ENCODE results near the gene ZNF782. TPM values are rescaled to one million over a fixed set of nuclear protein-coding genes. Genes with fewer than 3 reads are reported as not detected.
"Not testable (repeated sequence)": the region's sequence is repeated elsewhere in the genome, so short reads cannot be mapped to it uniquely, and the experiment has no call there.

The ZNF782 gene
- total RNA-seq, 8 experiments from 2014 or later = 3.1 to 14.6 (median 10.4) TPM

- H3K4me1 ChIP-seq (replicated peaks in 1 of 2) = no peaks in the 10 kb centered on the region
- H3K4me3 ChIP-seq = no peak overlapping the region
- 68 to 100% (median 89%) methylated on average over 2 to 5 of the region's 5 CpGs for WGBS, 10 experiments
- ATAC-seq (replicated peaks in 6 of 8) = no peak
- in situ Hi-C loops (cut with MboI; ENCODE audit: low pct_unique_long_range_greater_than_20kb in 2 of 9, low sequenced_read_pairs in 9 of 9, unreplicated experiment in 9 of 9) = loop anchor here in 4 of 9 experiments (25.0 kb wide), 4 partner anchors 244 to 744 kb away; partner anchors contain the start of gene TDRD7 (in 1 of the 4)
- no peak overlapping the region for H3K27ac ChIP-seq
Observed at GRCh38 chr9:96868709-96869108, 14.4 kb upstream of the ZNF782 start.

DNA sequence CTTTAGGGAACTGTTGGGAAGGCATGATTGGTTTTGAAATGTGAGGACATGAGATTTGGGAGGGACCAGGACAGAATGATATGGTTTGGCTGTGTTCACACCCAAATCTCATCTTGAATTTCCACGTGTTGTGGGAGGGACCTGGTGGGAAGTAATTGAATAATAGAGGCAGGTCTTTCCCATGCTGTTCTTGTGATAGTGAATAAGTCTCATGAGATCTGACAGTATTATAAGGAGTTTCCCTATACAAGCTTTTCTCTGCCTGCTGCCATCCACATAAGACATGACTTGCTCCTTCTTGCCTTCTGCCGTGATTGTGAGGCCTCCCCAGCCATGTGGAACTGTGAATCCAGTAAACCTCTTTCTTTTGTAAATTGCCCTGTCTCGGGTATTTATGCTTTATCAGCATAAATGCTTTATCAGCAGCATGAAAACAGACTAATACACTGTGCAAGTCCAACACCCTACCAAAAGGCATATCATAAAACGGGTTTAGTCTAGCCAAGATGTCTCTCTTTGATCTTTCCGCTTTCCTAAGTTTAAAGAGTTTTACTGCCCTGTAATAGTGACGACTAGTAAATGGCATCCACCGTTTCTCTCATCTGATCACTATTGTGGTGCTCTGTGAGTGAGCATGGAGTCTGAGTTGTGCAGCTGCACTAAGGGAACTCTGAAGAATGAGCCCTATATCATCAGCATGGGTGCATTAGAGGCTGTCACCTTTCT, 12.9 kb upstream of the ZNF782 start:
- peak in 2 of 8 experiments; percentile 21 to 61 for ATAC-seq (replicated peaks in 6 of 8)
- H3K4me1 ChIP-seq (replicated peaks in 1 of 2) = no peaks in the 10 kb centered on the region
- no peak overlapping the region for H3K4me3 ChIP-seq
- no peak overlapping the region for H3K27ac ChIP-seq
- in situ Hi-C loops (cut with MboI; ENCODE audit: low pct_unique_long_range_greater_than_20kb in 2 of 9, low sequenced_read_pairs in 9 of 9, unreplicated experiment in 9 of 9) = loop anchor here in 4 of 9 experiments (25.0 kb wide), 4 partner anchors 245 to 745 kb away; partner anchors contain the start of gene TDRD7 (in 1 of the 4)
- 28 to 96% (median 80%) methylated on average over 2 to 7 of the region's 7 CpGs; no CpG with 5 or more reads in 1 of the 10 experiments for WGBS, 10 experiments

- not testable (repeated sequence) for ATAC-seq (replicated peaks in 6 of 8); H3K27ac ChIP-seq; H3K4me1 ChIP-seq (replicated peaks in 1 of 2); H3K4me3 ChIP-seq
- WGBS, 10 experiments = 6 to 100% (median 33%) methylated on average over 1 to 2 of the region's 2 CpGs; no CpG with 5 or more reads in 3 of the 10 experiments
- in situ Hi-C loops (cut with MboI; ENCODE audit: low pct_unique_long_range_greater_than_20kb in 2 of 9, low sequenced_read_pairs in 9 of 9, unreplicated experiment in 9 of 9) = loop anchor here in 4 of 9 experiments (25.0 kb wide), 4 partner anchors 247 to 747 kb away; partner anchors contain the start of gene TDRD7 (in 1 of the 4)
Observed at GRCh38 chr9:96865240-96865639, 10.9 kb upstream of the ZNF782 start.

GRCh38 chr9:96859461-96860198, 5.3 kb upstream of the ZNF782 start:
- 17 to 100% (median 52%) methylated on average over 1 to 7 of the region's 8 CpGs; no CpG with 5 or more reads in 5 of the 10 experiments for WGBS, 10 experiments

DNA sequence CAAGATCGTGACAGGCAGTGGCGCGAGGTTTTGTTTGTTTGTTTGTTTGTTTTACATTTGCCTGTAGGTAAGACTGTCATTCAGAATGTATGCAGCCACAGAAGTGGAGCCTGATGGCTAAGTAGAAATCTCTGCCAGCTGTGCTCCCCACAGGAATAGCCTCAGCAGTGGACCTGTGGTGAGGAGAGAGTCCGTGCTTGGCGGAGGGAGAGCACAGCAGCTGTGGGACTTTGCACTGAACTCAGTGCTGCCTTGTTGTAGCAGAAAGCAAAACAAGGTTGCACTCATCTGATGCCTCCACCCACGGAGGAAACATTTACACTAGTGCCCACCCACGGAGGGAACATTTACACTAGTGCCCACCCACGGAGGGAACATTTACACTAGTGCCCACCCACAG, 4.4 kb upstream of the ZNF782 start:
- no peak for ATAC-seq (replicated peaks in 6 of 8)
- 46 to 100% (median 82%) methylated on average over 1 to 6 of the region's 8 CpGs; no CpG with 5 or more reads in 3 of the 10 experiments for WGBS, 10 experiments

More at GRCh38 chr9:96859461-96860198, 5.3 kb upstream of the ZNF782 start:
- peak; percentile 30 to 69 (median 61) for ATAC-seq (replicated peaks in 6 of 8)
- Histone ChIP-seq H3K4me3 (no peak overlapping the region), H3K27ac (no peak overlapping the region), H3K4me1 (replicated peaks in 1 of 2) (peaks cover 3 to 4% of the 10 kb centered on the region in 2 donors)
- in situ Hi-C loops (cut with MboI; ENCODE audit: low pct_unique_long_range_greater_than_20kb in 2 of 9, low sequenced_read_pairs in 9 of 9, unreplicated experiment in 9 of 9) = loop anchor here in 4 of 9 experiments (25.0 kb wide), 4 partner anchors 253 to 753 kb away; partner anchors contain the start of gene TDRD7 (in 1 of the 4)

DNA sequence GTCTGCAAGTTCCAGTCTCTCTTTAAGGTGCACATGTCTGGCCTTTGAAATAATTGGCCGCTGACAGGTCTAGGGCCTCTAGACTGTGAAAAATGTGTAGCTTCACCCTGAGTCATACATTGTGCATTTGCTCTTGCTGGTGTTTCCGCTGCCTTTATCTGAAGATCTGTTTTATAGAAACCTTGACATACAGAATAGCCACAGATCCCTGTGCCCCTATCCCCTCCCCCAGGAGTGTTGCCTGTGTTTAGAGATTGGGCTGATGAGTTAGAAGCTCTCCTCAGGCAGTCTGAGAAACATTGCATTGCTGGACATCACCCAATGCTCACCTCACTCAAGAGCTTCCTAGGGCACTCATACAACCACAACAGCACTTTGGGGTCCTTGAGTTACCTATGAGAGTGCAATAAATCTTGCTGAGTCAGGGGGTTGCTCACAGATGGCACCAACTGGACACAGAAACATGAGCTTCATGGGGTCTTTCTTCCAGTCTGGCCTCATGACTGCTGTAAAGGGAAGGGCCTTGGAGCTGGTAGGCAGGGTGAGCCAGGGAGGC, 3.8 kb upstream of the ZNF782 start:
- no peak for ATAC-seq (replicated peaks in 6 of 8)
- Histone ChIP-seq H3K27ac (no peak overlapping the region), H3K4me1 (replicated peaks in 1 of 2) (peaks cover 6 to 7% of the 10 kb centered on the region in 2 donors), H3K4me3 (no peak overlapping the region)
- 48 to 100% (median 83%) methylated on average over 1 to 2 of the region's 2 CpGs; no CpG with 5 or more reads in 4 of the 10 experiments for WGBS, 10 experiments
- in situ Hi-C loops (cut with MboI; ENCODE audit: low pct_unique_long_range_greater_than_20kb in 2 of 9, low sequenced_read_pairs in 9 of 9, unreplicated experiment in 9 of 9) = loop anchor here in 4 of 9 experiments (25.0 kb wide), 4 partner anchors 254 to 754 kb away; partner anchors contain the start of gene TDRD7 (in 1 of the 4)

More for the DNA sequence above, 4.4 kb upstream of the ZNF782 start:
- no peak overlapping the region for H3K27ac ChIP-seq
- no peak overlapping the region for H3K4me3 ChIP-seq
- H3K4me1 ChIP-seq (replicated peaks in 1 of 2) = peaks cover 3 to 4% of the 10 kb centered on the region in 2 donors
- in situ Hi-C loops (cut with MboI; ENCODE audit: low pct_unique_long_range_greater_than_20kb in 2 of 9, low sequenced_read_pairs in 9 of 9, unreplicated experiment in 9 of 9) = loop anchor here in 4 of 9 experiments (25.0 kb wide), 4 partner anchors 254 to 754 kb away; partner anchors contain the start of gene TDRD7 (in 1 of the 4)

GRCh38 chr9:96856363-96857286, 2.3 kb upstream of the ZNF782 start:
- Histone ChIP-seq H3K27ac (no peak overlapping the region), H3K4me1 (replicated peaks in 1 of 2) (peaks cover 10 to 11% of the 10 kb centered on the region in 2 donors), H3K4me3 (no peak overlapping the region)
- 0 to 22% (median 6%) methylated on average over 1 to 6 of the region's 6 CpGs; no CpG with 5 or more reads in 1 of the 10 experiments for WGBS, 10 experiments
- peak; percentile 51 to 65 (median 56) for ATAC-seq (replicated peaks in 6 of 8)
- in situ Hi-C loops (cut with MboI; ENCODE audit: low pct_unique_long_range_greater_than_20kb in 2 of 9, low sequenced_read_pairs in 9 of 9, unreplicated experiment in 9 of 9) = loop anchor here in 4 of 9 experiments (25.0 kb wide), 4 partner anchors 256 to 756 kb away; partner anchors contain the start of gene TDRD7 (in 1 of the 4)

DNA sequence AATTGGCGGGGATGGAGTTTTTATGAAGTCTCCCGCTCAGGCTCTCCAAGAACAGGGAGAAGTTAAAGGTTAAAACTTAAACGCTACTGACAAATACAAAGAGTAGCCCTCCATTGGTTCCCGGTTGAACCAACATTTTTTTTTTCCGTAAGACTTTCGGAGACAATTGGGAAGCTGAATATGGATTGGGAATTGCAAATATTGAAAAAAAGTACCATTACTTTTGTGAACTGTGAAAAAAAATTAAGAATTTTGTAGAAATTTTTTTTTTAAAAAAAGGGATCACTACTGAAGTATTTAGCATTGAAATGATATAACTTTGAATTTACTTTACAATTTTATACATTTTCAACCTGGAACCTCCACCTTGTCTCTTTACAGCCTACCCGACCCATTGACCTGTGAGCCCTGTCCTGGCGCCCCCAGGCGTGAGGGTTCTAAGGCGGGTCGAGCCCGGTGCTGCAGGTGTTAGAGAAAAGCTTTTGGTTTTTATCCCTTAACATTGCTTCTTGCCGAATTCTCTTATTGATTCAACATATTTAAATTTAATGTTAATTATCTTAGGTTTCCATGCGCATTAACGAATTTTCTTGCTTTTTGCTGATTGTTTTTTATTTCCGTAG, 448 bp upstream of the ZNF782 start:
- Histone ChIP-seq H3K27ac (no peak overlapping the region), H3K4me3 (peak overlapping the region; percentile 51 to 98 (median 83)), H3K4me1 (replicated peaks in 1 of 2) (peaks cover 10 to 11% of the 10 kb centered on the region in 2 donors)
- no peak for ATAC-seq (replicated peaks in 6 of 8)
- in situ Hi-C loops (cut with MboI; ENCODE audit: low pct_unique_long_range_greater_than_20kb in 2 of 9, low sequenced_read_pairs in 9 of 9, unreplicated experiment in 9 of 9) = loop anchor here in 4 of 9 experiments (25.0 kb wide), 4 partner anchors 258 to 758 kb away; partner anchors contain the start of gene TDRD7 (in 1 of the 4)
- 12 to 73% (median 35%) methylated on average over 3 to 15 of the region's 16 CpGs for WGBS, 10 experiments

DNA sequence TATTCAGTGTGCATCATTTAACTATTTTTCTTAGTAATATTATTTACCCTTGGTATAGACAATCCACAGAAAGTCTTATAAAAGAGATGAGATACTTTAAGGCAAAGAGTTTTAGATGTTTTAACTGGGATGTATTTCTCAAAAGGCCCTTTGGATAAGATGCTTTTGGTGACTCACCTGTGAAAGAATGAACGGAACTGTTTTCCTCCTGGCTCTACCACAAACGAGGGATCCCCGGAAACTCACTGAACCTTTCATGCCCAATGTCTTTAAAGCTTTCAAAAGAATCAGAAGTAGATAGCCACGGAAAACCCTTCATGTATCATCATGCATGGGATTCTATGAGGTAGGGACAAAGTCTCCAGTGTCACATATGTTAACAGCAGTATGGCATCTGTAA, 1.6 kb downstream of the ZNF782 start:
- no peak for ATAC-seq (replicated peaks in 6 of 8)
- WGBS, 10 experiments = 60 to 100% (median 86%) methylated on average over 1 to 4 of the region's 4 CpGs; no CpG with 5 or more reads in 2 of the 10 experiments
- H3K4me1 ChIP-seq (replicated peaks in 1 of 2) = peaks cover 8 to 10% of the 10 kb centered on the region in 2 donors
- no peak overlapping the region for H3K27ac ChIP-seq
- peak overlapping the region in 1 of 5 donors; percentile 97 for H3K4me3 ChIP-seq
- in situ Hi-C loops (cut with MboI; ENCODE audit: low pct_unique_long_range_greater_than_20kb in 2 of 9, low sequenced_read_pairs in 9 of 9, unreplicated experiment in 9 of 9) = loop anchor here in 4 of 9 experiments (25.0 kb wide), 4 partner anchors 260 to 760 kb away; partner anchors contain the start of gene TDRD7 (in 1 of the 4)

GRCh38 chr9:96844040-96844439, 10.3 kb downstream of the ZNF782 start:
- ATAC-seq (replicated peaks in 6 of 8) = no peak
- H3K4me1 ChIP-seq (replicated peaks in 1 of 2) = no peaks in the 10 kb centered on the region
- H3K27ac ChIP-seq = no peak overlapping the region
- WGBS, 10 experiments = 43 to 100% (median 86%) methylated on average over 1 to 2 of the region's 2 CpGs
- H3K4me3 ChIP-seq = no peak overlapping the region
- in situ Hi-C loops (cut with MboI; ENCODE audit: low pct_unique_long_range_greater_than_20kb in 2 of 9, low sequenced_read_pairs in 9 of 9, unreplicated experiment in 9 of 9) = no loop called here

DNA sequence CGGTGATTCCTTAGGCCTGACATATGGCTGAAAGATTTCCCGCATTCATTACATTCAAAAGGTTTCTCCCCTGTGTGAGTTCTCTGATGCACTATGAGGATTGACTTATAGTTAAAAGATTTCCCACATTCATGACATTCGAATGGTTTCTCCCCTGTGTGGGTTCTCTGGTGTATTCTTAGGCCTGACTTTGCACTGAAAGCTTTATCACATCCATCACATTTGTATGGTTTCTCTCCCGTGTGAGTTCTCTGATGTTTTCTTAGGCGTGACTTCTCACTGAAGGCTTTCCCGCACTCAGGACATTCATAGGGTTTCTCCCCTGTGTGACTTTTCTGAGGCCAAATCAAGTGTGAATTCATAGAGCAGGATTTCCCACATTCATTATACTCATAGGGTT, 35.8 kb downstream of the ZNF782 start:
- no peak overlapping the region for H3K27ac ChIP-seq
- 90 to 100% (median 97%) methylated on average over 1 to 6 of the region's 6 CpGs for WGBS, 10 experiments
- no peaks in the 10 kb centered on the region for H3K4me1 ChIP-seq (replicated peaks in 1 of 2)
- in situ Hi-C loops (cut with MboI; ENCODE audit: low pct_unique_long_range_greater_than_20kb in 2 of 9, low sequenced_read_pairs in 9 of 9, unreplicated experiment in 9 of 9) = no loop called here
- ATAC-seq (replicated peaks in 6 of 8) = no peak
- no peak overlapping the region for H3K4me3 ChIP-seq

Data from motor neuron (in vitro differentiated cells).